HG02759 (cell line): ENCODE data around the gene DDAH1.

Experiments used
- ATAC-seq: cut with Tn5 transposase; IDR thresholded peaks from one replicate; pipeline ENCODE4 v1.9.1; 2021; ENCODE audit warnings: mild to moderate bottlenecking, moderate library complexity; ENCODE audit not compliant: unreplicated experiment

The DDAH1 gene

DNA sequence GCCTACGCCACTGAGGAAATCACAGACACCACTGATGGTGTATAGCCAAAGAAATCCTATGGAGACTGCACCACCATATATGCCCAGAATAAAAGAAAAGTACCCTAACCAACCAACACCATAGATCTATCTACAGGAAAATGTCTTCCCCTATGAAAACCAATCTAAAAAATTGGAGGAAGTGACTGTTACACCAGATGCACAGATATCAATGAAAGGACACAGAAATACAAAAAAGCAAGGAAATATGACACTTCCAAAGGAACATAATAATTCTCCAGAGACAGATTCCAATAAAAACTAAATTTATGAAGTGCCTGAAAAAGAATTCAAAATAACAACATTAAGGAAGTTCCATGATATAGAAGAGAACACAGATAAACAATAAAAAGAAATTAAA, 131.8 kb downstream of the DDAH1 start:
- ATAC-seq: no peak

DNA sequence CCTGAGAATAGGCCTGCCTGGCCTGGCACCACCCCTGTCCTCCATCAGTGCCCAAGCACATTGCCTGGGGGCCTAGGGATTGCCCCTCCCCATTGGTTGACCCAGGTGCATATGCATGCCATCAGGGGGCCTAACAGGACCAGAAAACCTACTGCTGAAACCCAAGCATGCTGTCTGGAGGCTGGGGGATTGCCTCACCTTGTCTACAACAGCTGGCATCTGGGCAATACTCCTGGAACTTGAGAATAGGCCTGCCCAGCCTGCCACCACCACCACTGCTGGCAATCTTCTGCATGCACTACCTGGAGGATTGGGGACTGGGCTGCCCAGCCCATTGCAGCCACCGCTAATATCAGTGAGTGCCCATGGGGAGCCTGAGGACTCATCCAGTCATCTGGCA, 132.4 kb downstream of the DDAH1 start:
- no peak for ATAC-seq

DNA sequence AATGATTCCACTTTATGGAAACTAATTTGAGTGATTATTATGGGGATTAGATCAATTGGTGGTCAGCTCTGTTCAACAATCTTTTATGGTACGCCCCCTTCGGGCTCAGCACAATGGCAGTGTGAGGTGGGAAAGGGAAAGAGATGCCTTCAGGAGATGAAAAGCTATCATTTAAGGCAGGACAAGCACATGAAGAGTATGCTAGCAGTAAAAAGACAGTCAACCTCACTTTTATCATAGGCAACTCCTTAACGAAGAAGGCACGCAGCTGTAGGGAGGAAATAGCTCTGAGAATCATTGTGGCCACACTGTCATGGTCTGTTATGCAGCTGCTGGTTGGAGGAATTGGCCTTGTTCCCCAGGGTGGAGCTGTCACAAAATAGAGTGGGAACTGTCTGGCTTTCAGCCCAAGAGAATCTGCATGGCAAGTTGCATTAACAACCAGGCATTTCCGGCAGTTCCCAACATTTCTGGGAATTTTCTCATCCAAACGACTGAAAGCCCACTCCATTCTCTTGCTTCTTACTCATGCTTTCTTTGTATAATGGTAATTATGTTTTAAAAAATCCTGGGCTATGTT, 134.2 kb downstream of the DDAH1 start:
- peak; percentile 57 for ATAC-seq

DNA sequence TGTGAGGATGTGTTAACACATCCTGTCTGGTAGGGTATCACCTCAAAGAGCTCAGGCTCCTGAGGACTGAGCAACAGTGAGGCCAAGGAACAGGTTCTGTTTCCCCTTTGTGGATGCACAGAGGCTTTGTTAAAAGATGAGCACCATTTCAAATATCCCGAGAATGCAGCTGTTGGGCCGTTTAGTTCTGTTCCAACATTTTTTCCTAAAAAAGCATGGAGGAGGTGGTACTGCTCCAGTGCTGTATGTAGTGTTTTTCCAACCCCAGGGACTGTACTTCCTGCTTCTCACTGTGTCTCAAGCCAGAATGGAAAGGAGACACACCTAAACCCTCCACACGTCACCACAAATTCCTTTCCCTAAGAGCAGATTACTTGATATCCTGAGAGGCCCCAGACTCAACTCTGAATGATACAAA, 134.7 kb downstream of the DDAH1 start:
- no peak for ATAC-seq

DNA sequence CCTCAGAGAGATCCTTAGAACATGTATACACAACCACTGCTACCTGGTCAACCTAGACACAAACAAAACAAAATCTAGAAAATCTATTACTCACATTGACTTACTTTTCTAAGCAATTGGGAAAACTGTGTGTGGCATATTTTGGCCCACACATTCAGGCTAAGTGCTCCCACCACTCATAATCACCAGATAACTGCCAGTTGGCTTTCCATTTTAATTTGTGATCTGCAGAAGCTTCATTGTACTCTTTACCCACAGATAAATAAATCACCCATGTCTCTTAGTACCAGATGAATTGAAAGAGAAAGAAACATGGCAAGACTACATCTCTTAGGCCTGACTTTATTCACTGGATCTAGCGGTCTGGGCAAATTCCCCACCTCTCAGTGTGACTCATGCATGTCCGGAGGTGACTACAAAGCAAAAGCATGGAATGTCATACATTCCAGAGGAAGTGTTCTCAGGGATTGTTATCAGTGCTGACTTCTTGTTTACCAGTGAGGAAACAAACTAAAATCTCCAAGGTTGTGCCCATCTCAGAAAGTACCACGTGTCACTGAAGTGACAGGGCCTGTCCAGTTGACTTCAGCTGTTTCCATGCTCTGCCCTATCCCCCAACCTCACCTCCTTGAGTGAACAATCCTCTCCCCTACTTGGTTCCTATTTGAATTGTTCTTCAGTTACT, 136.1 kb downstream of the DDAH1 start:
- ATAC-seq: no peak

DNA sequence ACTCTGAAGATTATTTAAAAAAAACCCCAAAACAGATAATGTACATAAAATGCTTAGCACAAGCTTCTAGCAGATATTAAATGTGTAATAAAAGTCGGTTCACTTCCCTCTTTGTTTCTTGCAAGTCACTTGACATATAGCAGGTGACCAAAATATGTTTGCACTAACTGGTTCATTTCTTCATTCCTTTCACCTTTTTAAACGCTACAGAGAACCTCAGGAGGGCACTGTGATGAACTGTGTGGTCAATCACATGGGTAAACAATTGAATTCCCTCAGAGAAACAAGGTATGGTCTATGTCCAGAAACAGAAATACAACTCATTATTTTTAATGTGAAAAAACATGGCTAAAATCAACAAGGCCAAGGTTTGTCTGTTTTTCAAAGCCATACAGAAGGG, 137.2 kb downstream of the DDAH1 start:
- no peak for ATAC-seq

DNA sequence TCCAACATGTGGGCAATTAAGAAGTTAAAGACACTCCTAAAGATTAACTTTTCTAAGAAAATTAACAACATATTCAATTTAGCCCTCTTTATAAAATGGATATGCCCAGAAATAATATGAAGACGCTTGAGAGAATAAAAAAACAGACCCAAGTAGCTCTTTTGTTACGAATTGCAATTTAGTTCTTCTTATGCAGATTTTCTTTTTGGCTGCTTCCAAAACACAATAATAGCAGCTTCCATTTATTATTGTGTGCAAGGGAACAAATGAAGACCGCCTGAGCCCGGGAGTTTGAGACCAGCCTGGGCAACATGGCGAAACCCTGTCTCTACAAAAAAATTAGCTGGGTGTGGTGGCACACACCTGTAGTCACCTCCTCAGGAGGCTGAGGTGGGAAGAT, 138.1 kb downstream of the DDAH1 start:
- no peak for ATAC-seq

DNA sequence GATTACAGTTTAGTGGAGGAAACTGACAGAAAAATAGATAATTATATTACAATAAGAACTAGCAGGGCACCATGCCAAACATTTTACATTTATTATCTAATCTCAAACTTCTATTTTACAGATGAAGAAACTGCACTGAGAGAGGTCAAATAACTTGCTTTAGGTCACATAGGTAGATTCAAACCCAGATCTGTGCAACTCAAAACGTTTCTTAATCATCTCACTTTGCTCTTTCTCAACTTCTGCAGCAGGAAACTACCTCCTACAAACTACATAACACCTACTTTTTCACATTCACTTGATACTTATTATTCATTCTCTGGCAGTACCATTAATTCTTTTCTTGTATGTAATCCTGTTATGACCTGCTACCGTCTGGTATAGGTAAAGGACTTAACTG, 138.6 kb downstream of the DDAH1 start:
- no peak for ATAC-seq

DNA sequence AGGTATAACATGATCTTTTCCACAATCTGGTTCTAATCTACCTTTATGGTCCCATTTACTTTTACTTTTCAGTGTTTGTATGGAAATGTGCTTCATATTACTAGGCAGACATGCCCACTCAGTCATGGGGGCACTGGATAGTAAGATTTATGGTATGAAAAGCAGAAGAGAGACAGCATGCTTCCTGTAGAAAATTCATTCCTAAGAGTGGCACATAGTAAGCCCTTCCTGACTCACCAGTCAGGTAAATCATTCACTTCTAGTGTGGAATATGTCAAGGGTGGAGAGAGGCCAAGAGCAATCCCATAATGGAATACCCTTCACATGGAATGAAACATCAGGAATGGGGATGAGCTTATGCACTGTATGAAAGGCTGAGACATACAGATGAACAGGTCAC, 139.0 kb downstream of the DDAH1 start:
- no peak for ATAC-seq

DNA sequence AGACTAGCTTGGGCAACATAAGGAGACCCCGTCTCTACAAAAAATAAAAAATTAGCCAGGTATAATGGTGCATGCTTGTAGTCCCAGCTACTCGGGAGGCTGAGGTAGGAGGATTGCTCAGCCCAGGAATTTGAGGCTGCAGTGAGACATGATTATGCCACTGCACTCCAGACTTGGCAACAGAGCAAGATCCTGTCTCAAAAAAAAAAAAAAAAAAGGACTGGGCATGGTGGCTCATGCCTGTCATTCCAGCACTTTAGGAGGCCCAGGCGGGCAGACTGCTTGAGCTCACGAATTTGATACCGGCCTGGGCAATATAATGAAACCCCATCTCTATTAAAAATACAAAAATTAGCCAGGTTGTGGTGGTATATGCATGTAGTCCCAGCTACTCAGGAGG, 141.2 kb downstream of the DDAH1 start:
- no peak for ATAC-seq

DNA sequence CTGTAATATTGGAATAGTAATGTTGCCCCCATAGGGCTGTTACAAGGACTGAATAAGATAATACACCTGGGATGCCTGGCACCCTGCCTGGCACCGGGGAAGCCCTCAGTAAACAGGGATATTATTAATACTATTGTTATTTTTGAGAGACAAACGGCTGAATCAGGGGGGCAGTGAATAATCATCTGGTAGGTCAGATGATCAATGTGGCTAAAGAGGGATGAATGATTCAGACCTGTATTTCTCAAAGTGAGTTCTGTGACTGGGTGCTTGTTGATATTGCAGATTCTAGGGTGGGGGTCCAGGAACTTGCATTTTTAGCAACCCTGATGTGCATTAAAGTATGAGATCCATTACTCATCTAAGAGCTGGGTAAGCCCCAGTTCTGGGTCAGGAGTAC, 142.3 kb downstream of the DDAH1 start:
- ATAC-seq: no peak

DNA sequence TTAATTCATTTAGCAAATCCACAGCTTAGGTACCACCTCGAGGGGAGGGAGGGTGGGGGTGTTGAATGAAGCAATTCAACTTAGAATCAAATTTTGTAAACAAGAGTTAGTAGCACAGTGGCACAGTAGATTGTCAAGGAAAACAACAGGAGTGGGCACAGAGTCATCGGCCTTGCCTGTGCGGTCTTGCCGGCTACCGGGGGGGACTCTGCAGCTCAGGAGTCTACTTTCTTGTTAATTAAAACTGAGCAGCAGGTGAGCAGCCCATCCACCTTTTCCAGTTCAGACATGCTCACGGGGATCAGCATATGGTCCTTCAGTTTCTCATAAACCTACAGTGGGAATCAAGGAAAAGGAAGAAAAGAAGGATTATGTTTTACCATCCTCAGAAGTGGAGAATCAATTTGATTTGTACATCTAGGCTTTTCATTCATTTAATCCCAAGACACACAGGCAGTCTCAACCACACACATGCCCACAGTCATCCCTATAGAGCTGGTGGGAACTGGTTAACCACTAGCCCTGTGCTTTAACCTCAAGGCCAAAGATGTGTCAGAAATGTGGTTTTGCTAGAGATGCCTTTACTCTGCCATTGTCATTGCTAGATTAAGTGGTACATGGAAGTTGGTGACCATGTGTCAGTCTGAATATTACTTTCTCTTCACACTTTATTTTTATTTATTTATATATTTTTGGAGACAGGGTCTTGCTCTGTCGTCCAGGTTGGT, 143.6 kb downstream of the DDAH1 start:
- ATAC-seq: peak; percentile 64

DNA sequence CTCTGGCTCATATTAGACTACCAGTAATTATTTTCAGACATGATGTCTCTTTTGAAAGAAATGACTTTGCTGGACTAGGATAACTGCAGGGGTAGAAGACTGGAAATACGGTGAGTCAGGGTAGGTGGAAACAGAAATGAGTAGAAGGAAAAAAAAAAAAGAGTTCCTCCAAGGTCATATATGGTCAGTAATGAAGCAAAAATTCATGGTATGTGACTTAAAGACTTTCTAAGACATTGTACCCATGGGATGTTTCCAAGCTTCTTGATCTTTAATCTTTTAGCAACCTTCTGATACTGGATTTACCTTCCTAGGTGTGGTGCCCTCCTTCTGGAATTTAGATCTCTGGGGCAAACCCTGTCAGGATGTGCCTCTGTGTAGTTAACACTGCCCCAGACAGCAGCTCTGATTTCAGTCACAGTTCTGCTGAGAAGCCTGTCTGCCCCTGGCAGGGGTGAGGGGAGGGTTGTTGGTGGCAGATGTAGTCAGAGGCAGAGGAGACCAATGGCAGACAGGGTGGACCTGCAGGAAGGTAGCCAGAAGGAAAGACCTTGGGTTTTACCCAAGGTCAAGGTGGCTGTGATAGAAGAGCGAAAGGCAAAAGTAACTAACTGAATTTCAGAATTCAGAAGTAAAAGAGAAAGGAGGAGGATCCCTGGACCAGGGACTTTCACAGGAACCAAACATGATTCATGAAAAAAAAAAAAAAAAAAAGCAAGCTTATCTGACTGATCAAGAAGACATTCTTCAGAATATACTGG, 144.4 kb downstream of the DDAH1 start:
- no peak for ATAC-seq

DNA sequence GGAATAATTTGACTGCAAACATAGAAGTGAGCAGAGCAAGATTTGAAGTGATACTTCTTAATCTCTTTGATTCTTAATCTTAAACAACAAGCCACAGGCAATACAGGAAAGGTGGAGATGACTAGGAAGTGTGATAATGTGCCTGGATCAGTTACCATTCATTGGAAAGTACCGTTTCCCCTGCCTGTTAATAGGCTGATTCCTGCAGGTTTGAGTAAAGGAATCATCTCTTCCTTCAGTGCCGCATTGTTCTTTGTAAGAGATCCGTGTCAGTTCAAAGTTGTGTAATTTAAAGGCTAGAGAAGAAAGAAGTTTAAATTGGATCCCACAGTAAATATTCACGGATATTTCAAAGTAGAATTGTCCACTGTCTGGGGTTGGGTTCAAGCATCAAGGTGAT, 145.0 kb downstream of the DDAH1 start:
- no peak for ATAC-seq

DNA sequence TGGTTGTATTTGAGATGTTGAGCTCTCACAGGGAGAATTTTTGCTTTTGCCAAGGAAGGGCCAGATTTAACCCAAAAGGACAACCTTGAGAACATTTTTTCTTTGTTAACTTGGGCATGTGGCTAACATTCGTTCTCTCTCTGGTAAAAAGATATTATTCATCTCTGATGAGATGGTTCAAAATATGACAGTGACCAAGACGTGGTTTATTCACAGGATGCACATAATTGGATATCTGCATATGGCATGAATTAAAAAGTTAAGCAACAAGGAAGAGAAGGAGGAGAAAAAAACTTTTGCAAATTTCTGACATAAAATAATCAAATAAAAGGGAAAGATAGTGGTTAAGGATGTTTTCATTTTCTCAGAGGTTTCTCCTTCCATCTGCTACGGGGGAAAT, 145.5 kb downstream of the DDAH1 start:
- no peak for ATAC-seq

DNA sequence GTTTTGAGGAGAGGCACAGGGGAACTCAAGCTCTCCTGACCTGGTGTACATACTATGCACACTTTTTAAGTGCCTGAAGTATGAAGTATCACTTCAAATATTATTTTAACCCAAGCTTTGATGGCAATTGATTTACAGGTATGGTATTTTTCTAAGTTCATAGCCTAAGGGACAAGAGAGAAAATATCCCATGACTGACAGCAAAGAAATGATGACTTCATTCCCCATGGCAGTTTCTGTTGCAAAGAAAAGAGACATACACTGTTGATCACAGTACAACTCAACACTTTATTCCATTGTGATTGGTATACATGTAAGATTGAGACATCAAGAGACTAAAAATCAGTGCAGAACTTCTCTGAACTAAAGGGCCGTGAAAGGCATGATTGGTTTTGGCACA, 146.7 kb downstream of the DDAH1 start:
- ATAC-seq: no peak

DNA sequence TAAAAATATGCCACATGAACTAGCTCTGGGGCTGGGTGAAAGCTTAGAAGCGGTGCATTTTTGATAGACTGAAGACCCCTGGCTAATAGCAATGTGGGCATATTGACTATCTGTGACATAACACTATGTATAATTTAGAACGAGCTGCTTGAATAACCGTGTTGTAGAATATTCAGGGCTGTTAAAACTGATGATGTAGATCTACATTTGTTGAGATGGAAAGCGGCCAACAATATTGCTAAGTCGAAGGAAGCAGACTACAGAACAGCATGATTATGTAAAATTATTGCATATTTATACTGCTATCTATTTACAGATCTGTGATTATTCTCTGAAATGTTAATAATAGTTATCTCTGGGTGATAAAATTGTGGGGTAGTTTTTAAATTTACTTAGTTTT, 147.4 kb downstream of the DDAH1 start:
- no peak for ATAC-seq

DNA sequence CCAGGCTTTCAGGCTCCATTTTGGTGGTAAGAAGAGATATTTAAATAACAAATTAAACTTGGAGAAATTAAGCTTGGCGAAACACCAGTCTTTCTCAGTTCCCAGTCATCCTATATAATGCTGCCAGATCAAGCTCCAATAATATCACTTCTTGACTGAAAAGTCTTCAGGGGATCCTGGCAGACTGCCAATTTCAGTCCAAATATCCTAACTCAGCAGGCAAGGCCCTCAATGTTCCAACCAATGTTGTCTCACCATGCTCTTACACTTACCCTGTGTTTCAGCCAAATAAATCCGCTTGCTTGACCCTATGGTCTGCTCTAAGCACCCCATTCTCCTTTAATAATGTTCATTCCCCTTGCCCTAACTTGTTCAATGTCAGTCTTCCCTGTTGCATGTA, 148.6 kb downstream of the DDAH1 start:
- ATAC-seq: no peak

DNA sequence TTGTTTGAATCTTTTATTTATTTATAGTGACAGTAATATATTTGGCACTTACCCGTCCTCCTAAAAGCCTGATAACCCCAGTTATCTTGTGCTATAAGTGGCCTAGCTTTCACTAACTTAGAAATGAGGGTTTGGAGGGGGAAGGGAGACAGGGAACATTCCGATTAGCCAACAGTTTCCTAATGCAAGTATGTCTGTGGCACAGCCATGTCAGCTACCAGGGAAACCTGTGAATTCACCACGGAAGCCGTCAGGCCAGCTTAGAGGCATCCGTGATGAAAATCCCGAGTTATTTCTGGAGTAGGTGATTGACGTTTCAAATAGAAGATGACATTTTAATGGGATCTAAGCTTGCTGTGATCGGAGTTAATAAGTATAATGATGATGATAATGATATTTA, 149.2 kb downstream of the DDAH1 start:
- ATAC-seq: no peak

DNA sequence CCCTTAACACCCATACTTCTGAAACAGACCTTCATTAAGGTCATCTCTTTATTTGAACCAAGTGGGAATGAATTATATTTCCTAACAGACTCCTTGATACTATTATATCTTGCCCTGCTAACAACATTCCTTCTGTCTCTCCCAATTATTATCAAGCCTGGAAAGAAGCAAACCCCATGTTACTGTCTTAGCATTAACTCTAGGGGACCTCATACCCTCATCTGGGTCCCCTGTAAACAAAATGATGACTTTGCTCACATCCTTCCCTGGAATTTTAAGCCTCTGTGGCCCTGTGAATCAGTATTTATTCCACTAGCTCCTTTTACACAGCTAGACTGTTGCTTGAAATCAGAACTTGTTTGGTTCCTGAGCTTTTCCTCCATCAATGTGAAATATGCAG, 150.2 kb downstream of the DDAH1 start:
- no peak for ATAC-seq

DNA sequence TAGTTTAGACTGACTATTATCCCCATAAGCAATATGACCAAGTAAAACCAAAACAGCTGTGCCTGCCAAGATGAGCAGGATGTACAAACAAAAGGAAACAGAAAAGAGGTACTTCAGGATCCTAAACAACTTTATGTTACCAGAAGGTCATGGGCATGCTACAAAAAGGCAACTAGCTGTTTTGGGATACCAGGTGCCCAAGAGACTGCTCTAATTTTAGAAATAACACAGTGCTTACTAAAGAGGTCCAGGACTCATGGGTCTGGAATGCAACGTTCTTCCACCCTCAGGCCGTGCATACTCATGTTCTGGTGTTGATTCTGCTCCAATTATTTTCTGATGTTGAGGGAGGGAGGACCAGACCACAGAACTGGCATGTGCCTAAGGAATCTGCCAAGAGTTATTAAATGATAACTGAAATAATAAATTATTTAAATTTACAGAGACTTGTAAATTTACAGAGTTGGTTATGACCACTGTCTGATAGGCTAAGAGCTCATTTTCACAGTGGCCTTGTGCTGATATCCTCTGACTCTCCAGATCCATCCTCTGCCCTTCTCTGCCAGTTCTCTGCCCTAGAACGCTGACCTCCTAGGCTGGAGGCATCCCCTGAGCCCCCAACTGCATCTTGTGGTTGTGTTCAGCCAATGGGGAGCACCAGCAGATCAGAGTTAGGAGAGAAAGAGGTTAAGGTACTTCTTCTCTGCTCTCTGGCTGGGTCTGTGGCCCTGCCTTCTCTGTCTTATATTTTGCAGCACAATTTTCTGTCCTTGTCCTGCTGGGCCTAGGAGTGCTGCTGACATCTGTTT, 150.9 kb downstream of the DDAH1 start:
- no peak for ATAC-seq
